SK-N-SH (cell line): ENCODE measurements around the gene ST6GALNAC6. TPM values are rescaled to one million over a fixed set of nuclear protein-coding genes. Genes with fewer than 3 reads are reported as not detected.

ENCODE experiments used
- CTCF ChIA-PET: fragments of 300-600, 350-600 bp; formaldehyde crosslinking; extraction: SDS; loops from one replicate; lab custom pipeline; 2021; lab: Yijun Ruan, JAX
- POLR2A ChIA-PET: fragments of 350-600 bp; sonication (Branson Sonifier 250); formaldehyde crosslinking; extraction: SDS; loops from one replicate; lab custom pipeline; 2020; ENCODE audit warnings: antibody characterized with exemption, inconsistent platforms; lab: Yijun Ruan, JAX
- DNase-seq: peaks from one replicate; pipeline ENCODE4 v3.0.0; 2012
- H2AFZ ChIP-seq: fragments of 200-600 bp; sonication (generic); 2 replicates; pipeline ENCODE4 v1.8.1; 2016; ENCODE audit warnings: antibody characterized with exemption, mild to moderate bottlenecking, low read depth
- H3F3A ChIP-seq: fragments of 200-600 bp; sonication (generic); replicated peaks from 2 replicates; pipeline ENCODE3; 2016; ENCODE audit warnings: antibody characterized with exemption, mild to moderate bottlenecking; ENCODE audit not compliant: insufficient read depth
- H3K27ac ChIP-seq, 2 experiments: fragments of 200-500 bp in 1 of 2; fragments of 200-600 bp in 1 of 2; sonication (Bioruptor generic) in 1 of 2; sonication (generic), shearing (Covaris generic) in 1 of 2; 2 replicates each; pipeline versions ENCODE4 v1.5.1 to v1.6.1; 2014 to 2016; ENCODE audit warnings: low read depth in 2 of 2, inconsistent platforms in 1 of 2, low read length in 1 of 2, mild to moderate bottlenecking in 1 of 2, mixed read lengths in 1 of 2
- H3K27me3 ChIP-seq: fragments of 200-600 bp; sonication (generic), shearing (Covaris generic); 2 replicates; pipeline ENCODE4 v1.6.1; 2016; ENCODE audit warnings: mixed run types; ENCODE audit not compliant: insufficient read depth
- H3K36me3 ChIP-seq, 2 experiments: fragments of 200-500 bp in 1 of 2; fragments of 200-600 bp in 1 of 2; sonication (Bioruptor generic) in 1 of 2; sonication (generic) in 1 of 2; replicated peaks in 1 of 2; 2 replicates each; pipeline versions ENCODE3 to v1.5.1; 2014 to 2016; ENCODE audit warnings: low read length in 1 of 2, mild to moderate bottlenecking in 1 of 2; ENCODE audit not compliant: insufficient read depth in 2 of 2, control insufficient read depth in 1 of 2
- H3K4me1 ChIP-seq, 2 experiments: fragments of 200-500 bp in 1 of 2; fragments of 200-600 bp in 1 of 2; sonication (Bioruptor generic) in 1 of 2; sonication (generic), shearing (Covaris generic) in 1 of 2; 2 replicates each; pipeline versions ENCODE4 v1.5.1 to v1.6.1; 2014 to 2016; ENCODE audit warnings: low read depth in 1 of 2, low read length in 1 of 2, mixed run types in 1 of 2; ENCODE audit not compliant: insufficient read depth in 2 of 2, control insufficient read depth in 1 of 2
- H3K4me2 ChIP-seq: fragments of 200-600 bp; sonication (generic), shearing (Covaris generic); 2 replicates; pipeline ENCODE4 v1.6.1; 2017; ENCODE audit warnings: mixed run types
- H3K4me3 ChIP-seq, 2 experiments: fragments of 200-500 bp in 1 of 2; fragments of 200-600 bp in 1 of 2; sonication (Bioruptor generic) in 1 of 2; sonication (generic), shearing (Covaris generic) in 1 of 2; 2 replicates each; pipeline versions ENCODE4 v1.5.1 to v1.8.1; 2014 to 2016; ENCODE audit warnings: low read depth in 2 of 2, inconsistent platforms in 1 of 2, low read length in 1 of 2, mild to moderate bottlenecking in 1 of 2, mixed read lengths in 1 of 2, moderate library complexity in 1 of 2
- H3K79me2 ChIP-seq: fragments of 200-600 bp; sonication (generic); 2 replicates; pipeline ENCODE4 v1.8.1; 2017; ENCODE audit warnings: mild to moderate bottlenecking; ENCODE audit not compliant: insufficient read depth
- H3K9ac ChIP-seq: fragments of 200-600 bp; sonication (generic); 2 replicates; pipeline ENCODE4 v1.6.1; 2017; ENCODE audit warnings: mixed run types
- H3K9me2 ChIP-seq: fragments of 200-600 bp; sonication (generic); 2 replicates; pipeline ENCODE4 v1.6.1; 2017; ENCODE audit warnings: mixed run types
- H3K9me3 ChIP-seq: fragments of 200-600 bp; sonication (generic); 2 replicates; pipeline ENCODE4 v1.6.1; 2017; ENCODE audit warnings: mixed run types, mild to moderate bottlenecking, moderate library complexity
- H4K20me1 ChIP-seq: fragments of 200-600 bp; sonication (generic); 2 replicates; pipeline ENCODE4 v1.6.1; 2017; ENCODE audit warnings: mild to moderate bottlenecking, mixed run types; ENCODE audit not compliant: insufficient read depth
- CHD2 ChIP-seq: fragments of 150-350 bp; IDR thresholded peaks from 2 replicates; pipeline ENCODE4 v1.6.1; 2018; ENCODE audit warnings: low read length; ENCODE audit not compliant: partially characterized antibody
- ELF1 ChIP-seq: IDR thresholded peaks from 2 replicates; pipeline ENCODE4 v1.4.0; 2012
- EP300 ChIP-seq, 2 experiments: IDR thresholded peaks; 2 replicates each; pipeline versions ENCODE4 v1.4.0 to v1.6.1; 2012; ENCODE audit warnings: borderline replicate concordance in 1 of 2, low read depth in 1 of 2, low read length in 1 of 2
- FOXM1 ChIP-seq: IDR thresholded peaks from 2 replicates; pipeline ENCODE4 v1.4.0; 2012; ENCODE audit warnings: low read depth, mild to moderate bottlenecking
- GABPA ChIP-seq: IDR thresholded peaks from 2 replicates; pipeline ENCODE4 v1.4.0; 2012; ENCODE audit warnings: low read depth, mild to moderate bottlenecking
- GATA2 ChIP-seq: sonication (generic); formaldehyde crosslinking; IDR thresholded peaks from 2 replicates; pipeline ENCODE4 v1.5.0; 2020; ENCODE audit warnings: mild to moderate bottlenecking, missing genetic modification reagents
- JUND ChIP-seq: IDR thresholded peaks from 2 replicates; pipeline ENCODE4 v1.4.0; 2012
- MXI1 ChIP-seq: IDR thresholded peaks from 2 replicates; pipeline ENCODE4 v1.6.1; 2012; ENCODE audit warnings: mild to moderate bottlenecking, low read depth, low read length, improper control_type of control experiment
- NFIC ChIP-seq: IDR thresholded peaks from 2 replicates; pipeline ENCODE4 v1.4.0; 2012; ENCODE audit warnings: borderline replicate concordance
- NRF1 ChIP-seq: IDR thresholded peaks from 2 replicates; pipeline ENCODE4 v1.6.1; 2012; ENCODE audit warnings: low read depth, mild to moderate bottlenecking, low read length
- POLR2AphosphoS5 ChIP-seq: IDR thresholded peaks from 2 replicates; pipeline ENCODE4 v1.6.1; 2012; ENCODE audit warnings: low read depth, low read length
- RAD21 ChIP-seq: IDR thresholded peaks from 2 replicates; pipeline ENCODE4 v1.6.1; 2012; ENCODE audit warnings: mild to moderate bottlenecking, low read length
- RFX5 ChIP-seq: IDR thresholded peaks from 2 replicates; pipeline ENCODE4 v1.6.1; 2012; ENCODE audit warnings: mild to moderate bottlenecking, improper control_type of control experiment, low read length
- RXRA ChIP-seq: IDR thresholded peaks from 2 replicates; pipeline ENCODE4 v1.4.0; 2012; ENCODE audit warnings: low read depth, mild to moderate bottlenecking, borderline replicate concordance
- SMC3 ChIP-seq: IDR thresholded peaks from 2 replicates; pipeline ENCODE4 v1.6.1; 2012; ENCODE audit warnings: low read depth, low read length, improper control_type of control experiment
- WGBS: methylation state at CpG from one replicate; pipeline ENCODE4 v1.1.6; 2017; ENCODE audit warnings: low lambda C conversion rate; 5-methylcytosine and 5-hydroxymethylcytosine counted together
- polyA plus RNA-seq, 3 experiments: library from polyadenylated mRNA; depleted of rRNA; stranded (reverse); fragments of >200 nt; gene quantifications; 2 replicates each; pipeline ENCODE4 v1.2.3, GENCODE V29; 2012
- TF ChIP-seq, protein P1 (sequence below): IDR thresholded peaks from 2 replicates; pipeline ENCODE4 v1.6.1; 2012; ENCODE audit warnings: mild to moderate bottlenecking, low read depth, low read length, moderate library complexity
- TF ChIP-seq, protein P2 (sequence below): IDR thresholded peaks from 2 replicates; pipeline ENCODE4 v1.4.0; 2012; ENCODE audit warnings: low read depth
- TF ChIP-seq, protein P3 (sequence below): fragments of 150-350 bp; IDR thresholded peaks from 2 replicates; pipeline ENCODE4 v1.6.1; 2017; ENCODE audit warnings: antibody characterized with exemption, low read length, low read depth, borderline replicate concordance
- TF ChIP-seq, protein P4 (sequence below): IDR thresholded peaks from 2 replicates; pipeline ENCODE4 v1.4.0; 2012; ENCODE audit warnings: low read depth, borderline replicate concordance
- TF ChIP-seq, protein P5 (sequence below): IDR thresholded peaks from 2 replicates; pipeline ENCODE4; 2012

Gene ST6GALNAC6
- polyA plus RNA-seq, 1 of the 3 experiments (the other 2 are of a cell fraction) = 34.8 TPM

DNA sequence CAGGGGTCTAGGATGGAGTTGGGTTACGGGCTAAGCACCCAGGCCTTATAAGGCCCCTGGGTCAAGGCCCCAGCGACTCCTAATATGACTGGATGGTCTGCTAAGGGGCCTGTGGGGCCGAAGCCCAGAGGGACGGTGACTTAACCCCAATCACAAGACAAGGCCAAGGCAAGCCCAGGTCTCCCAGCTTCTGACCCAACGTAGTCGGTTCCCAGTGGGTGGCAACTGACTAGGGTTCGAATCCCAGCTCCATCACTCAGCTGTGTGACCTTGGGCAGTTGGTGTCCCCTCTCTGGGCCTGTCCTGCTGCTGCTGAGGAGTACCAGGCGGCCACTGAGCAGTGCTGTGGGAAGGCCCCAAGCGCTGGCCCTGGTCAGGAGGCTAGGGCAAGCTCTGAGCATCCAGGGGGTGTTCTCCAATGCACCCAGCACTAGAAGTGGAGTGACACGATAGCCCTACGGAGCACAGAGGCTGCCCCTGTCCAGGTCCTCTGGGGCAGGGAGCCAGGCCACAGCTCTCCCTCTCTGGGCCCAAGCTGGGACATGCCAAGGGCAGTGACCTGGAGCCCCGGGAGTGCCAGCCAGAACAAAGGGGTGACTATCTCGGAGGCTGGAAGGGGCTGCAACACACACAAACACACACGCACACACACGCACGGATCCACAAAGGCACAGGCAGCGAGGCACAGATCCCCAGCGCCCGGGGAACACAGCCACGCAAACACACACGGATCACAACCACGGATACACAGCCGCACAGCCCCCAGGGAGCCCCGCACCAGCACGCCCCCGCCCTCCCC lies 22.4 kb downstream of the ST6GALNAC6 start:
- H3K4me2 ChIP-seq = peak overlapping the region; percentile 97
- TF ChIP-seq ELF1 (no peak), POLR2AphosphoS5 (no peak), SMC3 (no peak), MXI1 (no peak), RAD21 (no peak), FOXM1 (no peak), NRF1 (no peak), RFX5 (no peak), CHD2 (no peak), EP300 (IDR thresholded peaks at IDR 0.05; ENCODE audit: borderline replicate concordance in 1 of 2, low read depth in 1 of 2, low read length in 1 of 2) (no peak), NFIC (no peak), GATA2 (no peak), GABPA (no peak), JUND (no peak), RXRA (no peak)
- TF ChIP-seq, protein P1, sequence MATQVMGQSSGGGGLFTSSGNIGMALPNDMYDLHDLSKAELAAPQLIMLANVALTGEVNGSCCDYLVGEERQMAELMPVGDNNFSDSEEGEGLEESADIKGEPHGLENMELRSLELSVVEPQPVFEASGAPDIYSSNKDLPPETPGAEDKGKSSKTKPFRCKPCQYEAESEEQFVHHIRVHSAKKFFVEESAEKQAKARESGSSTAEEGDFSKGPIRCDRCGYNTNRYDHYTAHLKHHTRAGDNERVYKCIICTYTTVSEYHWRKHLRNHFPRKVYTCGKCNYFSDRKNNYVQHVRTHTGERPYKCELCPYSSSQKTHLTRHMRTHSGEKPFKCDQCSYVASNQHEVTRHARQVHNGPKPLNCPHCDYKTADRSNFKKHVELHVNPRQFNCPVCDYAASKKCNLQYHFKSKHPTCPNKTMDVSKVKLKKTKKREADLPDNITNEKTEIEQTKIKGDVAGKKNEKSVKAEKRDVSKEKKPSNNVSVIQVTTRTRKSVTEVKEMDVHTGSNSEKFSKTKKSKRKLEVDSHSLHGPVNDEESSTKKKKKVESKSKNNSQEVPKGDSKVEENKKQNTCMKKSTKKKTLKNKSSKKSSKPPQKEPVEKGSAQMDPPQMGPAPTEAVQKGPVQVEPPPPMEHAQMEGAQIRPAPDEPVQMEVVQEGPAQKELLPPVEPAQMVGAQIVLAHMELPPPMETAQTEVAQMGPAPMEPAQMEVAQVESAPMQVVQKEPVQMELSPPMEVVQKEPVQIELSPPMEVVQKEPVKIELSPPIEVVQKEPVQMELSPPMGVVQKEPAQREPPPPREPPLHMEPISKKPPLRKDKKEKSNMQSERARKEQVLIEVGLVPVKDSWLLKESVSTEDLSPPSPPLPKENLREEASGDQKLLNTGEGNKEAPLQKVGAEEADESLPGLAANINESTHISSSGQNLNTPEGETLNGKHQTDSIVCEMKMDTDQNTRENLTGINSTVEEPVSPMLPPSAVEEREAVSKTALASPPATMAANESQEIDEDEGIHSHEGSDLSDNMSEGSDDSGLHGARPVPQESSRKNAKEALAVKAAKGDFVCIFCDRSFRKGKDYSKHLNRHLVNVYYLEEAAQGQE = no peak
- TF ChIP-seq, protein P2, sequence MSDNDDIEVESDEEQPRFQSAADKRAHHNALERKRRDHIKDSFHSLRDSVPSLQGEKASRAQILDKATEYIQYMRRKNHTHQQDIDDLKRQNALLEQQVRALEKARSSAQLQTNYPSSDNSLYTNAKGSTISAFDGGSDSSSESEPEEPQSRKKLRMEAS = no peak
- TF ChIP-seq, protein P3, sequence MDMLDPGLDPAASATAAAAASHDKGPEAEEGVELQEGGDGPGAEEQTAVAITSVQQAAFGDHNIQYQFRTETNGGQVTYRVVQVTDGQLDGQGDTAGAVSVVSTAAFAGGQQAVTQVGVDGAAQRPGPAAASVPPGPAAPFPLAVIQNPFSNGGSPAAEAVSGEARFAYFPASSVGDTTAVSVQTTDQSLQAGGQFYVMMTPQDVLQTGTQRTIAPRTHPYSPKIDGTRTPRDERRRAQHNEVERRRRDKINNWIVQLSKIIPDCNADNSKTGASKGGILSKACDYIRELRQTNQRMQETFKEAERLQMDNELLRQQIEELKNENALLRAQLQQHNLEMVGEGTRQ = no peak
- TF ChIP-seq, protein P4, sequence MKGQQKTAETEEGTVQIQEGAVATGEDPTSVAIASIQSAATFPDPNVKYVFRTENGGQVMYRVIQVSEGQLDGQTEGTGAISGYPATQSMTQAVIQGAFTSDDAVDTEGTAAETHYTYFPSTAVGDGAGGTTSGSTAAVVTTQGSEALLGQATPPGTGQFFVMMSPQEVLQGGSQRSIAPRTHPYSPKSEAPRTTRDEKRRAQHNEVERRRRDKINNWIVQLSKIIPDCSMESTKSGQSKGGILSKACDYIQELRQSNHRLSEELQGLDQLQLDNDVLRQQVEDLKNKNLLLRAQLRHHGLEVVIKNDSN = no peak
- TF ChIP-seq, protein P5, sequence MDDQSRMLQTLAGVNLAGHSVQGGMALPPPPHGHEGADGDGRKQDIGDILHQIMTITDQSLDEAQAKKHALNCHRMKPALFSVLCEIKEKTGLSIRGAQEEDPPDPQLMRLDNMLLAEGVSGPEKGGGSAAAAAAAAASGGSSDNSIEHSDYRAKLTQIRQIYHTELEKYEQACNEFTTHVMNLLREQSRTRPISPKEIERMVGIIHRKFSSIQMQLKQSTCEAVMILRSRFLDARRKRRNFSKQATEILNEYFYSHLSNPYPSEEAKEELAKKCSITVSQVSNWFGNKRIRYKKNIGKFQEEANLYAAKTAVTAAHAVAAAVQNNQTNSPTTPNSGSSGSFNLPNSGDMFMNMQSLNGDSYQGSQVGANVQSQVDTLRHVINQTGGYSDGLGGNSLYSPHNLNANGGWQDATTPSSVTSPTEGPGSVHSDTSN = no peak
- ChIA-PET POLR2A (interaction anchor here (0.6 kb wide), 1 partner anchor 57 kb away, joined by 4 read pairs; no protein-coding TSS in a partner anchor), CTCF (interaction anchor here (1.2 to 5.9 kb wide), 4 partner anchors 22 to 142 kb away, joined by 3 to 31 read pairs (median 8); partner anchors contain the start of genes ENG and TOR2A)
- H4K20me1 ChIP-seq = no peaks in the 10 kb centered on the region
- 90% methylated on average over 4 of the region's 26 CpGs for WGBS
- H3K4me3 ChIP-seq = peak overlapping the region; percentile 52 to 71
- peak; percentile 60 for DNase-seq
- peak overlapping the region; percentile 63 for H3K9ac ChIP-seq
- H3K36me3 ChIP-seq = peaks cover 0 to 6% of the 10 kb centered on the region in 2 experiments
- peaks cover 7% of the 10 kb centered on the region; the same call in 1 of the 2 replicates for H3K79me2 ChIP-seq
- no peaks in the 10 kb centered on the region for H3K27me3 ChIP-seq
- no peaks in the 10 kb centered on the region for H3K9me2 ChIP-seq
- peak overlapping the region in 1 of 2 experiments; percentile 17; a peak in 1 of 4 replicates for H3K27ac ChIP-seq
- peak overlapping the region; percentile 90; the same call in 1 of the 2 replicates for H2AFZ ChIP-seq
- peaks cover 2% of the 10 kb centered on the region for H3F3A ChIP-seq
- H3K9me3 ChIP-seq = no peaks in the 10 kb centered on the region
- H3K4me1 ChIP-seq = peaks cover 9 to 39% of the 10 kb centered on the region in 2 experiments; a peak in 2 of 4 replicates
